Pancreas (tissue), 10 donors: ENCODE results near the gene EFNA5. TPM values are rescaled to one million over a fixed set of nuclear protein-coding genes. Genes with fewer than 3 reads are reported as not detected.

Experiments used
- ATAC-seq, 4 donors: fragments of 200-7000 bp; cut with Tn5 transposase; one replicate each; pipeline versions ENCODE4 v1.8.0 to v1.9.1; 2020; ENCODE audit warnings: mild to moderate bottlenecking in 4 of 4, moderate library complexity in 4 of 4
- DNase-seq, 6 donors: peaks; one replicate each; pipeline ENCODE4 v3.0.0-alpha.2; 2020
- FAIRE-seq: peaks from 2 replicates; lab custom pipeline; 2012; peaks lifted over from hg19 to GRCh38; lab: Jason Lieb, UNC
- H3K27ac ChIP-seq, 4 donors: fragments of 200-600 bp; sonication (generic); 1 replicate in 3 of 4; 2 replicates in 1 of 4; pipeline versions ENCODE4 v1.5.0 to v1.8.0; 2020
- H3K27me3 ChIP-seq, 4 donors: fragments of 200-600 bp; one replicate each; pipeline ENCODE4 v1.8.0; 2021
- H3K36me3 ChIP-seq, 3 donors: fragments of 200-600 bp; sonication (generic) in 1 of 3; one replicate each; pipeline versions ENCODE4 v1.5.0 to v1.8.0; 2020 to 2021
- H3K4me1 ChIP-seq, 3 donors: fragments of 200-600 bp; one replicate each; pipeline ENCODE4 v1.8.0; 2021
- H3K4me3 ChIP-seq, 4 donors: fragments of 200-600 bp; sonication (generic) in 2 of 4; one replicate each; pipeline versions ENCODE4 v1.5.0 to v1.8.0; 2020 to 2021
- H3K9me3 ChIP-seq, 4 donors: fragments of 200-600 bp; one replicate each; pipeline ENCODE4 v1.8.0; 2021
- WGBS, 2 donors: extraction: QIAGEN DNeasy Blood & Tissue Kit; methylation state at CpG; one replicate each; pipeline ENCODE4 v1.1.7; 2013; 5-methylcytosine and 5-hydroxymethylcytosine counted together
- intact Hi-C, 3 donors: fragments of 100-400 bp; cut with DNase I; formaldehyde crosslinking; loops; one replicate each; pipeline versions ENCODE4 v1.11.1 to v1.14.2; 2022
- polyA plus RNA-seq, 2 donors: library from polyadenylated mRNA; stranded (reverse); fragments of 200-250 nt; gene quantifications; one replicate each; pipeline ENCODE4 v1.2.3, GENCODE V29; 2013
- total RNA-seq, 6 donors: library from RNA; stranded (reverse); fragmentation: NEBNext Ultra II Directional in 4 of 6; extraction: Animal tissue kit (Norgen Biotek cat#: 25700) in 4 of 6; gene quantifications; one replicate each; pipeline versions ENCODE4 v1.2.1 to v1.2.4, GENCODE V29; 2021 to 2023
- TF ChIP-seq, protein P1 (sequence below), 4 donors: fragments of 200-600 bp; sonication (generic) in 3 of 4; IDR thresholded peaks; one replicate each; pipeline versions ENCODE4 v1.5.0 to v1.8.0; 2021; ENCODE audit warnings: antibody characterized with exemption in 4 of 4
- donor health status: healthy with polysubstance abuse.
- donor health status: DM: no; HTN: no; CAD: no; lungs with moderate emphysema.
- donor health status: DM: no; HTN: no; CAD: no.
- donor health status: control.
- donor health status: control.
- donor health status: Bipolar disorder and iron deficiency.
- donor health status: DM: yes; HTN: yes; CAD: no.
- donor health status: DM: no; HTN: no; CAD: no.
- donor health status: DM: no; HTN: no; CAD: no.
- donor health status: DM: yes; HTN: yes; CAD: no.

Gene EFNA5
- total and polyA plus RNA-seq, 8 donors, result 0.23 to 3.8 (median 2.1) TPM

DNA sequence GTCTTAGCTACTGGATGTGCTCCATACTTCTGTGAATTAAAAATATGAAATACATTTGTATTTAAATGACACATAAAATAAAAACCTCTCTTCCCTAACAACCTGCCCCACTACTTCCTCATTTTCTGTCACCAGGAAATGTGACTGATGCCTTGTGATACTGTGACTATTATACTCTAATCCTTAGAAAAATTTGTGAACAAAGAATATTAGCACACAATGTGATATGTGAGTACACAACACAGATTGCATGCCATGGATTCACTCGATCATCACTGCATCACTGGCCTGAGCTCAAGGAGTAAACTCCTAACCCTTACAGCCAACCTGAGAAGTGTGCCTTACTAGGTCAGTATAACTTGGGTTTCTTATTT is 281.0 kb downstream of the EFNA5 start:
- H3K4me3 ChIP-seq, result no peak overlapping the region
- H3K36me3 ChIP-seq, result no peaks in the 10 kb centered on the region
- no peak for FAIRE-seq
- H3K27ac ChIP-seq, result no peak overlapping the region
- H3K27me3 ChIP-seq, result no peaks in the 10 kb centered on the region
- no peaks in the 10 kb centered on the region for H3K9me3 ChIP-seq
- peak in 2 of 4 donors; percentile 27 to 43 for ATAC-seq
- WGBS, 2 donors, result 70 to 74% methylated on average over 1 of the region's 1 CpG
- intact Hi-C loops, result no loop called here
- peaks cover 0 to 20% (median 3%) of the 10 kb centered on the region in 3 donors for H3K4me1 ChIP-seq
- DNase-seq, result no peak
- TF ChIP-seq, protein P1, sequence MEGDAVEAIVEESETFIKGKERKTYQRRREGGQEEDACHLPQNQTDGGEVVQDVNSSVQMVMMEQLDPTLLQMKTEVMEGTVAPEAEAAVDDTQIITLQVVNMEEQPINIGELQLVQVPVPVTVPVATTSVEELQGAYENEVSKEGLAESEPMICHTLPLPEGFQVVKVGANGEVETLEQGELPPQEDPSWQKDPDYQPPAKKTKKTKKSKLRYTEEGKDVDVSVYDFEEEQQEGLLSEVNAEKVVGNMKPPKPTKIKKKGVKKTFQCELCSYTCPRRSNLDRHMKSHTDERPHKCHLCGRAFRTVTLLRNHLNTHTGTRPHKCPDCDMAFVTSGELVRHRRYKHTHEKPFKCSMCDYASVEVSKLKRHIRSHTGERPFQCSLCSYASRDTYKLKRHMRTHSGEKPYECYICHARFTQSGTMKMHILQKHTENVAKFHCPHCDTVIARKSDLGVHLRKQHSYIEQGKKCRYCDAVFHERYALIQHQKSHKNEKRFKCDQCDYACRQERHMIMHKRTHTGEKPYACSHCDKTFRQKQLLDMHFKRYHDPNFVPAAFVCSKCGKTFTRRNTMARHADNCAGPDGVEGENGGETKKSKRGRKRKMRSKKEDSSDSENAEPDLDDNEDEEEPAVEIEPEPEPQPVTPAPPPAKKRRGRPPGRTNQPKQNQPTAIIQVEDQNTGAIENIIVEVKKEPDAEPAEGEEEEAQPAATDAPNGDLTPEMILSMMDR (IDR thresholded peaks at IDR 0.05), result no peak

DNA sequence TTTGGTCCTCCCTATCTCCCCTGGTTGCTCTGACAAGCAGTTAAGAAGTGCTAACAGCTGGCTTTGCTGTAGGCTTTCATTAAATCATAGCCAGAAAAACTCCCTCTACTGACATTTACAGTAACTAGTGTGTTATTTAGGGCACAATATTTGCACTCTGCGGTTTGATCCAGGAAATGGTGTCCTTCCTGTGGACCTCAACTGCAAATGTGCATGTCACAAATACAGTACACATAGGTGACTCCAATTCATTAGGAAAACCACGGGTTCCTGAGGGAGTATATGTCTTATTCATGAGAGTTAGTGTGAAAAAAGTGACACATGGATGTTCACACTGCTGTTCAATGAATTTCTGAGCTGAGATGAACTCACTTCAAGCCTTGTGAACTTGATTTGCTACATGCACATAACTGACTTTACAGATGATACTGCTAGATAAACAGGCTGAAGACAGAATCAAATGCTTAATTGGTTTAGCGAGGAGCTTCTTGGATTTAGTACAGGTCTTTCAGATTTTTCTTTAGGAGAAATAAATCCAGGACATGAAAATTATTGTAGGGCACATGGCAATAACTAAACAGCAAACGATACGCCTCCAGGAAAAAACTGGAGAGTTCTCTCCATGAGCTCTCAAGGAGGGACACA is 281.5 kb downstream of the EFNA5 start:
- peak in 1 of 6 donors; percentile 11 for DNase-seq
- Histone ChIP-seq H3K36me3 (no peaks in the 10 kb centered on the region), H3K4me1 (peaks cover 0 to 20% (median 3%) of the 10 kb centered on the region in 3 donors), H3K4me3 (no peak overlapping the region), H3K27ac (no peak overlapping the region), H3K9me3 (no peaks in the 10 kb centered on the region), H3K27me3 (no peaks in the 10 kb centered on the region)
- intact Hi-C loops, result no loop called here
- ATAC-seq, result peak in 3 of 4 donors; percentile 76 to 90 (median 88)
- TF ChIP-seq, protein P1 (IDR thresholded peaks at IDR 0.05), result no peak
- no peak for FAIRE-seq
- WGBS, 2 donors, result 62 to 63% methylated on average over 5 of the region's 5 CpGs

DNA sequence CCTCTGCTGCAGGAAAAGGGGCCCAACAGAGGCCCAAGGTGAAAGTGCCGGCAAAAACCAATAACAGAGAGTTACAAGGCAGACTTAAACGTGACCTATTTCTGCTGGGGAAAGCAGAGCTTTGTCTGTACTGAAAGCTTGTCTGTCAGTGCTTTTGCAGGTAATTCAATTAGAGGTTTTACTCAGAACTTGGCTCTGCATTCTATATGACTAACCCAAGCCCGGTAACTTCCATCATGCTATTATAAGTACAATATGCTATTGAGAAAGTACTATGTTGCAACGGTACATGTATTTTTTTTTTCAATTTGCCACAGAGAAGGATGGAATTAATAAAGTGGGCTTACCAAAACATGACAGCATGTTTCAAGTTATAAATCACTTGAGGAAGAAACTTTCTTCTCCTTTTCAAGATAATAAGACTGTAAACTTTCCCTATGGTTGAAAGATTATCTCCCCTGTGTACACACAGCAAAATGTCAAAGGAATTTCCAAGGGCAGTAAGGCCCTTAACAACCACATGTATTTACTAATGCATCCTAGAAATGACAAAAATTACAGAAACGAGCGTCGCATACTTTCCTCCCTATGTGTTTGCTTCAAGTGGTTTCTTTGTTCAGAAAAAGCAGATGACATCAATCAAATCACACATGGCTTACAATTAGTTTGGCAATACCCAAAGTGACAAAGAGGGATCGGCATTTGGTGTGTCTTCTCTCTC is 282.4 kb downstream of the EFNA5 start:
- Histone ChIP-seq H3K27me3 (no peaks in the 10 kb centered on the region), H3K27ac (no peak overlapping the region), H3K4me1 (peaks cover 0 to 20% (median 3%) of the 10 kb centered on the region in 3 donors), H3K4me3 (no peak overlapping the region), H3K36me3 (no peaks in the 10 kb centered on the region), H3K9me3 (no peaks in the 10 kb centered on the region)
- TF ChIP-seq, protein P1 (IDR thresholded peaks at IDR 0.05), result no peak
- DNase-seq, result no peak
- ATAC-seq, result peak in 3 of 4 donors; percentile 25 to 55 (median 39)
- no peak for FAIRE-seq
- 44% methylated on average over 8 of the region's 8 CpGs for WGBS, 2 donors
- intact Hi-C loops, result no loop called here

DNA sequence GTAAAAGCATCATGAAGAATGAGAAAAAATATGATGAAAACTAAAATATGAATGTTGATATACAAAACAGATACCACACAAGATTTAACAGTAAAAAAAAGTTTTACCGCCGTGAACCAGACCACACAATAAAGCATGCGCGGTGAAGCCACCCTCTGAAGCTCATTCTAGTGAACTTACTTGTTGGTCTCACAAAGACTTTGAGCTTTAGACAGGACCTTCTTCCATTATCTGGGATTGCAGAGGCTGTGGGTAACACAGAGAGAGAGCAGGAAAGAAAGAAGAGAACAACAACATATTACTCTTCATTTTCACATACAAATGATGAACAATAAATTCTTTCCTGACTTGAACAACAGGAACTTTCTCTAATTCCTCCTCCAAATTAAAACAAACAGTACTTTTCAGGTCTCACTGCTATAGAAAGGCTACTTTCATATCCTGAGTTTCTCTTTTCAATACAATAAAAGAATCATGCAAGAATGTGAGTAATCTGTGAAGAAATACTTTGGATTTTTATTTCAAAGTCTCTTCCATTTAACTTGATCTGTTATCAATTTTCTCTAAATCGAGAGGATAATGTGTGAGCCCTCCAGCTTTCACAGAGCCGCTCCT is 283.1 kb downstream of the EFNA5 start:
- Histone ChIP-seq H3K4me1 (peaks cover 0 to 20% (median 3%) of the 10 kb centered on the region in 3 donors), H3K9me3 (no peaks in the 10 kb centered on the region), H3K27me3 (no peaks in the 10 kb centered on the region), H3K27ac (no peak overlapping the region), H3K4me3 (no peak overlapping the region), H3K36me3 (no peaks in the 10 kb centered on the region)
- DNase-seq (no peak), FAIRE-seq (no peak), ATAC-seq (no peak)
- TF ChIP-seq, protein P1 (IDR thresholded peaks at IDR 0.05), result no peak
- WGBS, 2 donors, result 83% methylated on average over 6 of the region's 6 CpGs
- intact Hi-C loops, result no loop called here
